Spleen (tissue), 11 donors: ENCODE measurements around the gene PRMT9. TPM values are rescaled to one million over a fixed set of nuclear protein-coding genes. Genes with fewer than 3 reads are reported as not detected.

Experiments
- DNase-seq: peaks from one replicate; pipeline ENCODE4 v3.0.0-alpha.2; 2020
- H3K27ac ChIP-seq, 8 donors: fragments of 200-600 bp; sonication (generic) in 7 of 8; 1 replicate in 4 of 8; 2 replicates in 4 of 8; pipeline versions ENCODE4 v1.5.0 to v1.8.0; 2016 to 2021; ENCODE audit warnings: inconsistent platforms in 4 of 8, mild to moderate bottlenecking in 4 of 8, moderate library complexity in 1 of 8
- H3K27me3 ChIP-seq, 7 donors: fragments of 200-600 bp; sonication (generic) in 6 of 7; replicated peaks in 1 of 7; 1 replicate in 4 of 7; 2 replicates in 3 of 7; pipeline versions ENCODE4 v1.5.0 to v1.8.0; 2016 to 2021; ENCODE audit warnings: inconsistent platforms in 3 of 7, mild to moderate bottlenecking in 1 of 7
- H3K36me3 ChIP-seq, 6 donors: fragments of 200-600 bp; sonication (generic) in 5 of 6; 1 replicate in 4 of 6; 2 replicates in 2 of 6; pipeline versions ENCODE4 v1.5.0 to v1.8.0; 2016 to 2021; ENCODE audit warnings: inconsistent platforms in 2 of 6
- H3K4me1 ChIP-seq, 6 donors: fragments of 200-600 bp; sonication (generic) in 5 of 6; 1 replicate in 3 of 6; 2 replicates in 3 of 6; pipeline versions ENCODE4 v1.5.0 to v1.8.0; 2016 to 2021; ENCODE audit warnings: inconsistent platforms in 3 of 6
- H3K4me3 ChIP-seq, 8 donors: fragments of 200-600 bp; sonication (generic) in 7 of 8; 1 replicate in 4 of 8; 2 replicates in 4 of 8; pipeline versions ENCODE4 v1.5.0 to v1.8.0; 2016 to 2021; ENCODE audit warnings: inconsistent platforms in 4 of 8, mild to moderate bottlenecking in 4 of 8, moderate library complexity in 2 of 8
- H3K9me3 ChIP-seq, 8 donors: fragments of 200-600 bp; sonication (generic) in 7 of 8; 1 replicate in 4 of 8; 2 replicates in 4 of 8; pipeline versions ENCODE4 v1.5.0 to v1.8.0; 2016 to 2021; ENCODE audit warnings: inconsistent platforms in 4 of 8
- POLR2A ChIP-seq, 3 donors: fragments of 450-650 bp; IDR thresholded peaks; one replicate each; pipeline ENCODE4 v1.5.1; 2017; ENCODE audit warnings: antibody characterized with exemption in 3 of 3, mild to moderate bottlenecking in 1 of 3
- POLR2AphosphoS5 ChIP-seq, 3 donors: sonication (generic); formaldehyde crosslinking; IDR thresholded peaks; one replicate each; pipeline ENCODE4 v1.5.1; 2017; ENCODE audit warnings: antibody characterized with exemption in 3 of 3
- WGBS, 5 donors: extraction: QIAGEN DNeasy Blood & Tissue Kit in 3 of 5; methylation state at CpG; one replicate each; pipeline versions ENCODE4 v1.1.5 to v1.1.7; 2013 to 2018; 5-methylcytosine and 5-hydroxymethylcytosine counted together
- intact Hi-C: fragments of 100-400 bp; cut with DNase I; formaldehyde crosslinking; loops from one replicate; pipeline ENCODE4 v1.15.0; 2023; ENCODE audit warnings: low total_unique reads
- polyA plus RNA-seq, 3 donors: library from polyadenylated mRNA; stranded (reverse); fragments of 200-250 nt; gene quantifications; one replicate each; pipeline ENCODE4 v1.2.1, GENCODE V29; 2013
- total RNA-seq, 7 donors: library from RNA; depleted of rRNA in 3 of 7; stranded (reverse); fragments of >200 nt in 3 of 7; fragmentation: NEBNext Ultra II Directional in 4 of 7; extraction: Animal tissue kit (Norgen Biotek cat#: 25700) in 4 of 7; gene quantifications; one replicate each; pipeline versions ENCODE4 v1.1.0 to v1.2.1, GENCODE V29; 2016 to 2021
- TF ChIP-seq, protein P1 (sequence below), 11 experiments: fragments of 200-600 bp in 7 of 11; fragments of 450-650 bp in 4 of 11; sonication (generic) in 4 of 11; IDR thresholded peaks in 8 of 11; conservative IDR thresholded peaks in 3 of 11; 1 replicate in 7 of 11; 2 replicates in 4 of 11; pipeline versions ENCODE4 v1.4.0 to v1.8.0; 2016 to 2021; ENCODE audit warnings: antibody characterized with exemption in 11 of 11, inconsistent platforms in 4 of 11, mild to moderate bottlenecking in 1 of 11
- donor health status: healthy with polysubstance abuse.
- donor health status: DM: no; HTN: no; CAD: no; lungs with moderate emphysema.
- donor health status: DM: no; HTN: no; CAD: no.
- donor health status: Bipolar disorder and iron deficiency.
- donor health status: healthy.
- donor health status: DM: no; HTN: no; CAD: no.
- donor health status: DM: yes; HTN: yes; CAD: no.

Gene PRMT9
- total and polyA plus RNA-seq, 10 donors, result 2.9 to 11.2 (median 8.7) TPM

GRCh38 chr4:147730333-147730732 lies 46.4 kb upstream of the PRMT9 start:
- peaks cover 0 to 29% (median 7%) of the 10 kb centered on the region in 7 donors for H3K27me3 ChIP-seq
- H3K4me3 ChIP-seq, result no peak overlapping the region
- intact Hi-C loops, result no loop called here
- H3K27ac ChIP-seq, result no peak overlapping the region
- H3K9me3 ChIP-seq, result no peaks in the 10 kb centered on the region
- 73 to 90% (median 83%) methylated on average over 4 of the region's 4 CpGs for WGBS, 5 donors
- peaks cover 6 to 36% (median 27%) of the 10 kb centered on the region in 6 donors for H3K4me1 ChIP-seq
- DNase-seq, result no peak
- no peaks in the 10 kb centered on the region for H3K36me3 ChIP-seq
- TF ChIP-seq, protein P1, sequence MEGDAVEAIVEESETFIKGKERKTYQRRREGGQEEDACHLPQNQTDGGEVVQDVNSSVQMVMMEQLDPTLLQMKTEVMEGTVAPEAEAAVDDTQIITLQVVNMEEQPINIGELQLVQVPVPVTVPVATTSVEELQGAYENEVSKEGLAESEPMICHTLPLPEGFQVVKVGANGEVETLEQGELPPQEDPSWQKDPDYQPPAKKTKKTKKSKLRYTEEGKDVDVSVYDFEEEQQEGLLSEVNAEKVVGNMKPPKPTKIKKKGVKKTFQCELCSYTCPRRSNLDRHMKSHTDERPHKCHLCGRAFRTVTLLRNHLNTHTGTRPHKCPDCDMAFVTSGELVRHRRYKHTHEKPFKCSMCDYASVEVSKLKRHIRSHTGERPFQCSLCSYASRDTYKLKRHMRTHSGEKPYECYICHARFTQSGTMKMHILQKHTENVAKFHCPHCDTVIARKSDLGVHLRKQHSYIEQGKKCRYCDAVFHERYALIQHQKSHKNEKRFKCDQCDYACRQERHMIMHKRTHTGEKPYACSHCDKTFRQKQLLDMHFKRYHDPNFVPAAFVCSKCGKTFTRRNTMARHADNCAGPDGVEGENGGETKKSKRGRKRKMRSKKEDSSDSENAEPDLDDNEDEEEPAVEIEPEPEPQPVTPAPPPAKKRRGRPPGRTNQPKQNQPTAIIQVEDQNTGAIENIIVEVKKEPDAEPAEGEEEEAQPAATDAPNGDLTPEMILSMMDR (IDR thresholded peaks at IDR 0.05 in 8 of 11, conservative IDR thresholded peaks at IDR 0.05 in 3 of 11), result no peak
- TF ChIP-seq POLR2A (IDR thresholded peaks at IDR 0.05), result no peak
- TF ChIP-seq POLR2AphosphoS5 (IDR thresholded peaks at IDR 0.05), result no peak

DNA sequence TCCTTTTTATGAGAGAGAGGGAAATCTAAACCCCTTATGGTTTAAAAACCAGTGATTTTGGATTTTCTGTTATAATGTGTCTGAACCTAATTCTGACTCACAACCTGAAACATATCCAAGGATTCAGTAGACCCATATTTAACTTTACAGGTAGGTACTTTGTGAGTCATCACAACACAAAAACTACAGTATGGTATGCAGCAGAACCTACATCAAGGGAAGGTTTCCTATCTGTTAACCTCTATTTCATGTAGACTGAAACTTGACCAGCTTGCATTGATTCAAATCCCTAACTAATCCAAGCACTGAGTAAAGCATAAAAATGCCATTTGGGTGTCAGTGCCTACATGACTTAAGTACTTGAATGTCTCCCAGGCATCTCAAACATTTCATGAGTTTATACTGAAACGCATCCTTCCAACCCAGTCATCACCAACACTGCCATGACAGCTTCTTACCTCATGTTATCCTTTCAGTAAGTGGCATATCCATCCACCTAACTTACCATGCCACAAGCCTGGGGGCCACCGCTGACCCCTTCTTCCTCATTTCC lies 43.6 kb upstream of the PRMT9 start:
- H3K27me3 ChIP-seq, result peaks cover 0 to 13% (median 0%) of the 10 kb centered on the region in 7 donors
- peaks cover 0 to 16% (median 8%) of the 10 kb centered on the region in 6 donors for H3K4me1 ChIP-seq
- no peaks in the 10 kb centered on the region for H3K9me3 ChIP-seq
- no peak for DNase-seq
- no peaks in the 10 kb centered on the region for H3K36me3 ChIP-seq
- TF ChIP-seq POLR2A (IDR thresholded peaks at IDR 0.05) (no peak), POLR2AphosphoS5 (IDR thresholded peaks at IDR 0.05) (no peak)
- TF ChIP-seq, protein P1 (IDR thresholded peaks at IDR 0.05 in 8 of 11, conservative IDR thresholded peaks at IDR 0.05 in 3 of 11), result no peak
- no peak overlapping the region for H3K4me3 ChIP-seq
- no peak overlapping the region for H3K27ac ChIP-seq
- intact Hi-C loops, result no loop called here
- WGBS, 5 donors, result 93 to 100% (median 94%) methylated on average over 2 of the region's 2 CpGs

DNA sequence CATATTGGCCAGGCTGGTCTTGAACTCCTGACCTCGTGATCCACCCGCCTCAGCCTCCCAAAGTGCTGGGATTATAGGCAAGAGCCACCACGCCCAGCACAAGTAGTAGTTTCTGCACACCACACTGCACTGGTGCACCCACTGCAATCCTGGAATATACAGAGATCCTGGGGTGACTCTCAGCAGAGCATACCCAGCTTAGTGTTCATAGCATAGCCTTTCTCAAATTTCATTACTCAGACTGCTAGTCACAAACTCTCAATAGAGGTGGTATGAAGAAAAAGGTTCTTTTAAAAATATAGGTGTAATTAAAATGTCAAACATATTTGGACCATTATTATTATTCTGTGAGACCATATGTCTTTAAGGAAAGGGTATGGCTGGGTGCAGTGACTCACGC lies 41.7 kb upstream of the PRMT9 start:
- Histone ChIP-seq H3K27ac (no peak overlapping the region), H3K9me3 (no peaks in the 10 kb centered on the region), H3K27me3 (no peaks in the 10 kb centered on the region), H3K4me3 (no peak overlapping the region), H3K4me1 (no peaks in the 10 kb centered on the region), H3K36me3 (no peaks in the 10 kb centered on the region)
- 86 to 92% (median 89%) methylated on average over 4 of the region's 4 CpGs for WGBS, 5 donors
- intact Hi-C loops, result no loop called here
- TF ChIP-seq POLR2A (IDR thresholded peaks at IDR 0.05) (no peak), POLR2AphosphoS5 (IDR thresholded peaks at IDR 0.05) (no peak)
- TF ChIP-seq, protein P1 (IDR thresholded peaks at IDR 0.05 in 8 of 11, conservative IDR thresholded peaks at IDR 0.05 in 3 of 11), result no peak
- no peak for DNase-seq

GRCh38 chr4:147724468-147725201 lies 40.7 kb upstream of the PRMT9 start:
- Histone ChIP-seq H3K4me1 (no peaks in the 10 kb centered on the region), H3K4me3 (no peak overlapping the region), H3K27me3 (no peaks in the 10 kb centered on the region), H3K9me3 (no peaks in the 10 kb centered on the region), H3K27ac (no peak overlapping the region), H3K36me3 (no peaks in the 10 kb centered on the region)
- 82 to 92% (median 88%) methylated on average over 13 of the region's 13 CpGs for WGBS, 5 donors
- TF ChIP-seq, protein P1 (IDR thresholded peaks at IDR 0.05 in 8 of 11, conservative IDR thresholded peaks at IDR 0.05 in 3 of 11), result no peak
- no peak for TF ChIP-seq POLR2A (IDR thresholded peaks at IDR 0.05)
- no peak for TF ChIP-seq POLR2AphosphoS5 (IDR thresholded peaks at IDR 0.05)
- intact Hi-C loops, result no loop called here
- no peak for DNase-seq
